KBM-7 (cell line): Measurements from ENCODE around the gene SLF2.
A peak's percentile ranks its signal among the peaks of the same experiment; 100 is the strongest.

Experiments used
- DNase-seq: peaks from one replicate; pipeline ENCODE4 v3.0.0-alpha.2; 2015
- in situ Hi-C: fragments of 300-500 bp; cut with MboI; formaldehyde crosslinking; loops from 2 replicates; pipeline ENCODE4 v1.14.3; 2020; ENCODE audit warnings: low sequenced_read_pairs, low pct_unique_long_range_greater_than_20kb, mixed read lengths

Gene SLF2

GRCh38 chr10:100894589-100895294 lies 18.0 kb upstream of the SLF2 start:
- in situ Hi-C loops = no loop called here
- peak; percentile 48 for DNase-seq

- in situ Hi-C loops = no loop called here
Measured at GRCh38 chr10:100895346-100895745, 17.4 kb upstream of the SLF2 start.

DNA sequence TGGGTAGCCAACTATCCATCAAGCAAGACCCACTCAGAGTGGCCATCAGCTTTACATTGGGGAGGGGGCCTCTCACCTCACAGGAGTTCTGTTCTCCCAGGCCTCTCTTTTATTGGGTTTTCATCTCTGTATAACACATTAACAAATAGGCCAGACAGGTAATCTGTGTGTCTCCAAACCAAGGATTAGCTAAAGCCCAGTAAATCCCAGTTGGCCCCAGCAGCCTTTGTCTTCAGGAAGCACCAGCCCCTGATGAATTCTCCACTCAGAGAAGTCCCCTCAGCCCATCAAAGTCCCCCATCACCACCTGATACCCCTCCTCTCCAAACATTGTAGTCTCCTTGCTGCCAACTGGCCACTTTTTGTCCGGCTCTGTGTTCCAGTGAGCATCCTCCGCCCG lies 16.9 kb upstream of the SLF2 start:
- no peak for DNase-seq
- in situ Hi-C loops = no loop called here

More at GRCh38 chr10:100895346-100895745, 17.4 kb upstream of the SLF2 start:
- DNase-seq = peak; percentile 27

GRCh38 chr10:100896876-100897461 lies 15.8 kb upstream of the SLF2 start:
- DNase-seq = no peak
- in situ Hi-C loops = no loop called here

- in situ Hi-C loops = no loop called here
- no peak for DNase-seq
Measured at GRCh38 chr10:100897976-100898375, 14.8 kb upstream of the SLF2 start.

DNA sequence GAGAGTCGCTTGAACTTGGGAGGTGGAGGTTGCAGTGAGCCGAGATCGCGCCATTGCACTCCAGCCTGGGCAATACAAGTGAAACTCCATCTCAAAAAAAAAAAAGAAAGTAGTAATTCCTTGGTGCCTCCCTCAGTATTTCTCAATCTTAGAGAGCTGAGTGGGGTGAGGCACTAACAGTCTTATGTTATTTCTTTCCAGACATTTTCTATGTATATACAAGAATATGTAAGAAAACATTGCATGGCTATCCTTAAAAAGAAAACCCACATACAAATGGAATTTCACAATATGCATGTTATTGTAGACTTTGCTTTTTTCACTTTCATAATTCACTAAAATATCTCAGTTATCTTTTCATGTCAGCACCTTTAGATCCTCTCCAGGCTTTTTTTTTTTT lies 13.6 kb upstream of the SLF2 start:
- in situ Hi-C loops = no loop called here

DNA sequence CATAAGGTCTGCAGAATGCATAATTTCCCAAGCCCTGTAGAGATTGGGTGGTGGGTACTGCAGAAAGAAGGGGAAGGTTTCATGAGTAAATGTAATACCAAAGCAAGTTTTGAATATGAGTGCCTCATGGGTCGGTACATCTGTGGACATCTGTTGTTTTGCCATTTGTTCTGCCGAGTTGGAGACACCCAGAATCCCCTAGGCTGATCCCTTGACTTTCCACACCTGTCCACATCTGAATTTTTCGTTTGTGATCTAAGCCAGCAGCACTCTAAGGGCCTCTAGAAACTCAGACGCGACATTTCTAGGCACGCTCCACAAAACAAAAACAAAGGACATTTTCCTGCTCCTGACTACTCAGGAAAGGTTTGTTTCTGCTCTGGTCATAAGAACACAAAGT lies 11.7 kb upstream of the SLF2 start:
- in situ Hi-C loops = no loop called here
- no peak for DNase-seq

More for the DNA sequence above, 13.6 kb upstream of the SLF2 start:
- no peak for DNase-seq

DNA sequence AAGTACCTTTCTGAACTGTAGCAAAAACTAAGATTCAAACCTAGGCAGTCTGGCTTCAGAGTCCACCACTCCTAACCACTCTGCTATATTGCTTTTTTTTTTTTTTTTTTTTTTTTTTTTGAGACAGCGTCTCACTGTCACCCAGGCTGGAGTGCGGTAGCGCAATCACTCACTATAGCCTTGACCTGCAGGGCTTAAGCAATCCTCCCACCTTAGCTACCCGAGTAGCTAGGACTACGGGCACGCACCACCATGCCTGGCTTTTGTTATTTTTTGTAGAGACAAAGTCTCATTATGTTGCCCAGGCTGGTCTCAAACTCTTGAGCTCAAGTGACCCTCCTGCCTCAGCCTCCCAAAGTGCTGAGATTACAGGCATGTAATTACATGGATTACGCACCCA lies 10.1 kb upstream of the SLF2 start:
- in situ Hi-C loops = no loop called here
- no peak for DNase-seq

GRCh38 chr10:100904917-100905316 lies 7.8 kb upstream of the SLF2 start:
- in situ Hi-C loops = no loop called here
- no peak for DNase-seq

DNA sequence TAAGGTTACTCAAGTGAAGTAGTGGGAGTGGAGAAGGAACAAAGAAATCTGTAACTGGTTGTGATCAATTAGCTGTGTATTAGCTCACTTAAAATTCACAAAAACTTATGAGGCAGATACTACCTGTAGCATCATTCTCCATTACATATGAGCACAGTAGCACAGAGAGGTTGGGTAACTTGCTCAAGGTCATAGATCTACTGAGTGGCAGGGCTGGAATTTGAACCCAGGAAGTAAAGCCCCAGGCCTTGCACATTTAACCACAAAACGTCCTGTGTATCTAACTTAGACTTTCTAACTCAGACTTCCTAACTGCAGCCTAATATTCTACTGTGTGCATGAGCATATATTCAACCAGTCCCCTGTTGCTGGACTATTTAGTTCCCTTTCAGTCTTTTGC lies 5.6 kb upstream of the SLF2 start:
- in situ Hi-C loops = no loop called here
- DNase-seq = no peak

- no peak for DNase-seq
- in situ Hi-C loops = no loop called here
Measured at GRCh38 chr10:100907773-100908363, 4.9 kb upstream of the SLF2 start.

GRCh38 chr10:100908378-100908777 lies 4.4 kb upstream of the SLF2 start:
- no peak for DNase-seq
- in situ Hi-C loops = no loop called here

DNA sequence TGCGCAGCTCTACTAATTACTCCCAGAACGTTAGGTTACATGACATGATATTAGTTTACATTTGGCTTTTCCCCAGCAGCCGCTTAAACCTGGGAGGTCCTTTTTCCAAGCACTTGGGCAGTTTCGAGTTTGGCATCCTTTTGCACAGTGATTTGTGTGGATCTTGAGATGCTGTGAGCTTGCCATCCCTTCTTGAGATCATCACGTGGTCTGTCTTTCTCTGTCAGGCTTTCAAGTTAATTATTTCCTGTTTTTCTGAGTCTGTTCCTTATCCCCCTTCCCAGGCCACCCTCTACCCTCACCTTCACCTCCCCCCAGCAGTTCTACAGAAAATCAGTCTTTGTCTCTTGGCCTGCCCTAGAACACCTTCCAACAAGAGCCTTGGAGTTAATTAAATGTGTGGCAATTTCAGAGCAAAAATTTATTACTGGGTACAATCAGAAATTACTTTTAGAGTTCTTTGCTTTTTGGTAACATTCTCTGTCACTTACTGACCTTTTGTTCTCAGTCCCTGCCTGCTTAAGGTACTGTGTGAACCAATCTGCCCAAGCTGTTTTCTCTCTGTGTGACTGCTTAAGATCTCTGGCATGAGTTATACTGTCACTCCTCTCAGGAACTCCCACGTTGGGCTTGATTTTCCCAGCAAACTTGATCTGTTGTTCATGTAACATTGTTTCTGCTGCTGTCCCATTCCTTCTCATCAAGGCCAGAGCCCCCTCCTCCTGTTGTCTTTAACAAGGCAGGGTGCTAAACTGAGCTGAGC lies 3.1 kb upstream of the SLF2 start:
- in situ Hi-C loops = no loop called here
- DNase-seq = peak; percentile 92

DNA sequence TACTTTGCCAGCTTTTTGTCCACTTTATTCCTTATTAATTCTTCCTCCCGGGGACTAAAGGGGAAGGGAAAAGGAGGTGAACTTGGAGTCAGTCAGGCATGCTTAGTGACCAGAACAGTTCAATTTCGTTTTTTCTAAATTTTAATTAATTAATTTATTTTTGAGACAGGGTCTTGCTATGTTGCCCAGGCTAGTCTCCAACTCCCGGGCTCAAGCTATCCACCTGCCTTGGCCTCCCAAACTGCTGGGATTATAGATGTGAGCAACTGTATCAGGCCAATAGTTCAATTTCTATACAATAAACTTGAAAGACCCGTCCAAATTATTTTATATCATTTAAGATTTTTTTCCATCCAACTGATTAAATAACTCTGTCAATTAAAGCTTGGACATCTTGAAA lies 1.3 kb upstream of the SLF2 start:
- in situ Hi-C loops = no loop called here
- no peak for DNase-seq

- no peak for DNase-seq
Measured at GRCh38 chr10:100912013-100912604, 654 bp upstream of the SLF2 start.

GRCh38 chr10:100913470-100913865 lies 705 bp downstream of the SLF2 start:
- no peak for DNase-seq
- in situ Hi-C loops = no loop called here

More at GRCh38 chr10:100912013-100912604, 654 bp upstream of the SLF2 start:
- in situ Hi-C loops = no loop called here

GRCh38 chr10:100917071-100917470 lies 4.3 kb downstream of the SLF2 start:
- DNase-seq = no peak
- in situ Hi-C loops = no loop called here

- in situ Hi-C loops = no loop called here
- DNase-seq = no peak
Measured at GRCh38 chr10:100923580-100923979, 10.8 kb downstream of the SLF2 start.

- in situ Hi-C loops = no loop called here
- no peak for DNase-seq
Measured at GRCh38 chr10:100927266-100927665, 14.5 kb downstream of the SLF2 start.

- in situ Hi-C loops = no loop called here
- no peak for DNase-seq
Measured at GRCh38 chr10:100928039-100928438, 15.3 kb downstream of the SLF2 start.
